SKM-1 treated with dmso at 0.1 percent for 144 hours (cell line): Measurements from ENCODE around the gene FOXO6.
A peak's percentile ranks its signal among the peaks of the same experiment; 100 is the strongest.

Source experiments
- DNase-seq: peaks from one replicate; lab custom pipeline; 2025; ENCODE audit not compliant: unreplicated experiment; lab: John Stamatoyannopoulos, UW

Gene FOXO6

GRCh38 chr1:41423511-41424191, 62.4 kb downstream of the FOXO6 start:
- DNase-seq = no peak

- no peak for DNase-seq
These were observed 63.4 kb downstream of the FOXO6 start for GRCh38 chr1:41424581-41425118.

GRCh38 chr1:41425369-41425768, 64.1 kb downstream of the FOXO6 start:
- DNase-seq = no peak

GRCh38 chr1:41426201-41426890, 65.1 kb downstream of the FOXO6 start:
- no peak for DNase-seq

GRCh38 chr1:41427122-41427913, 66.1 kb downstream of the FOXO6 start:
- DNase-seq = no peak

- peak; percentile 88 for DNase-seq
These were observed 66.9 kb downstream of the FOXO6 start for GRCh38 chr1:41427916-41428737.

- DNase-seq = no peak
These were observed 67.8 kb downstream of the FOXO6 start for GRCh38 chr1:41428738-41429640.

- no peak for DNase-seq
These were observed 68.4 kb downstream of the FOXO6 start for GRCh38 chr1:41429641-41430035.

- DNase-seq = no peak
These were observed 68.8 kb downstream of the FOXO6 start for GRCh38 chr1:41430069-41430468.

- no peak for DNase-seq
These were observed 69.3 kb downstream of the FOXO6 start for GRCh38 chr1:41430582-41430981.

- no peak for DNase-seq
These were observed 70.5 kb downstream of the FOXO6 start for GRCh38 chr1:41431490-41432350.
